HG02973 (cell line): ENCODE results near the gene VWA5B2.

ENCODE experiments used
- ATAC-seq: cut with Tn5 transposase; IDR thresholded peaks from one replicate; pipeline ENCODE4 v1.9.1; 2021; ENCODE audit warnings: moderate library complexity; ENCODE audit not compliant: unreplicated experiment

The VWA5B2 gene

GRCh38 chr3:184275381-184275701 is 46.0 kb downstream of the VWA5B2 start:
- ATAC-seq = no peak

GRCh38 chr3:184275961-184276910 is 46.9 kb downstream of the VWA5B2 start, which contains the start of gene ECE2:
Gene ECE2, plus strand, starts transcription at chr3:184276022. Its CDS starts 132 bp downstream, at chr3:184276154.
- no peak for ATAC-seq

GRCh38 chr3:184277366-184277765 is 48.0 kb downstream of the VWA5B2 start:
- ATAC-seq = no peak

GRCh38 chr3:184282941-184283340 is 53.6 kb downstream of the VWA5B2 start:
- ATAC-seq = no peak

GRCh38 chr3:184283681-184284080 is 54.3 kb downstream of the VWA5B2 start:
- ATAC-seq = no peak

- ATAC-seq = no peak
These were observed 55.3 kb downstream of the VWA5B2 start for GRCh38 chr3:184284696-184285095.

GRCh38 chr3:184289426-184289938 is 60.1 kb downstream of the VWA5B2 start:
- ATAC-seq = no peak

- no peak for ATAC-seq
These were observed 60.9 kb downstream of the VWA5B2 start for GRCh38 chr3:184290331-184290730.

- ATAC-seq = no peak
These were observed 61.8 kb downstream of the VWA5B2 start for GRCh38 chr3:184291044-184291737.
